GM15510 (cell line): Measurements from ENCODE around the gene ZMYND15.

Experiments
- POLR2A ChIP-seq: IDR thresholded peaks from 3 replicates; pipeline ENCODE4 v1.6.1; 2011; ENCODE audit warnings: borderline replicate concordance; ENCODE audit not compliant: insufficient read length; ENCODE audit errors: extremely low read depth

The ZMYND15 gene

DNA sequence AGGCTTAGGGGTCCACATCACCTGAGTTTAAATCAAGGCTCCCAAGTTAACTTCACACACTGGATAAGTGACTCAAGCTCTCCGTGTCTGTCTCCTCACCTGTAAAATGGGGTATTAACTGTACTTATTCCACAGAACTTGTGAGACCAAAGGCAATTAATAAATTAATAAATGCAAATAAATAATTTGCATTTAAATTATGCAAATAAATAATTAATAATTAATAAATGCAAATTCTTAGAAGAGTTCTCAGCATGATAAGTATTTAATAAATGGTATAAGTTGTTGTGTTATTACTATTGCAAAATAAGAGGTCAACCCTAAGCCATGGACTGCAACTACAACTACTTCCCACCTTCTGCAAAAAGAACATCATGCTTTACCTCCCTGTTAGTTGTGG is 13.8 kb downstream of the ZMYND15 start:
- no peak for TF ChIP-seq POLR2A

DNA sequence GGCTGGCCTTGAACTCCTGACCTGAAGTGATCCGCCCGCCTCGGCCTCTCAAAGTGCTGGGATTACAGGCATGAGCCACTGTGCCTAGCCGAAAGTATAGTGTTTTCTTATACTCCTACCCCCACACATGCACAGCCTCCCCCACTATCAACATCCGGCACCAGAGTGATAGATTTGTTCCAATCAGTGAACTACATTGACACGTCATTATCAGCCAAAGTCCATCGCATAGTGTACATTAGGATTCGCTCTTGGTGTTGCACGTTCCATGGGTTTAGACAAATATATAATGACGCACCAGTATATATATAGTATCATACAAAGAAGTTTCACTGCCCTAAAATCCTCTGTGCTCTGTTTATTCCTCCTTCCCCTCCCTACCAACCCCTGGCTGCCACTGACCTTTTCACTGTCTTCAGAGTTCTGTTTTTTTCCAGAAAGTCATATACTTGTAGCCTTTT is 20.2 kb downstream of the ZMYND15 start:
- TF ChIP-seq POLR2A, result no peak

DNA sequence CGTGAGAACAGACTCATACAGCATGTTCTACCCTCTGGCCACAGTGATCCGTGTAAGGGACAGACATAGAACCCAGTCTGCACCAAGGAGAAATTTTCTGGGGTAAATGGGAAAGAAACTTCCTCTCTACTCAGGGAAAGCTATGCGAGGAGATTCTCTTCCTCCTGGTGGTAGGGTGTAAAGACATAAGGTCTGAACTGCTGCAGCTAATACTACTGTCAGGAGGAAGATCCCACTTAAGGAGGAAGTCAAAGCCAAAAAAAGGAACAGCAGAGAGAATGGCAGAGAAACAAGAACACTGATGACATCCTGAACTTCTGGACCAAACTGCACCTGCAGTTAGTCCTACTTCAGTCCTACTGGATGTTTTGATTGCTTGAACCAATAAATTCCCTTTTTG is 25.0 kb downstream of the ZMYND15 start:
- no peak for TF ChIP-seq POLR2A

DNA sequence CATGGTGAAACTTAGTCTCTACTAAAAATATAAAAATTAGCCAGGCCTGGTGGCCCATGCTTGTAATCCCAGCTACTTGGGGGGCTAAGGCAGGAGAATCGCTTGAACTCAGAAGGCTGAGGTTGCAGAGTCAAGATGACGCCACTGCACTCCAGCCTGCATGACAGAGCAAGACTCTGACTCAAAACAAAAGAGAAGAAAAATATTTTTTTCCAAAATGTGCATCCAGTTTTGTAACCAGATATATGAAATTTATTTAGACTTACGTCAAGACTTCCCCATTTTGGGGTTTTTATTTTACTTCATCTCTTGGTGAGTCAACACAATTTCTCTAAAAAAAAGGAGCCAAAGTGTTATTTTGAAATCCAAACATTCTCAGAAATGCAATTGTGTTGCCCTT is 26.6 kb downstream of the ZMYND15 start:
- TF ChIP-seq POLR2A, result no peak

DNA sequence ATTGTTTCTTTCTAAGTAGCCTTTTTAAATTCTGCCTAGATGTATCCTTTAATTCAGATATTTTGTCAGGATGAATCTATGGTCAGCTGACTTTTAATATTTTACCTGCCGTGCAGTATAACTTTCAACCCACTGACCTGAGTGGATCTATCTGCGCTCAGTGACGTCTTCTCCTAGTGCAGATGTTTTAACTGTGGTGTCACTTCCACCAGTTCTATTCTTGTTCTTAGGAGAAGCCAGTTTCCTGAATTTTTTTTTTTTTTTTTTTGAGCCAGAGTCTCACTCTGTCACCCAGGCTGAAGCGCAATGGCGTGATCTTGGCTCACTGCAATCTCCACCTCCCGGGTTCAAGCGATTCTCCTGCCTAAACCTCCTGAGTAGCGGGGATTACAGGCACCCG is 27.1 kb downstream of the ZMYND15 start:
- no peak for TF ChIP-seq POLR2A

DNA sequence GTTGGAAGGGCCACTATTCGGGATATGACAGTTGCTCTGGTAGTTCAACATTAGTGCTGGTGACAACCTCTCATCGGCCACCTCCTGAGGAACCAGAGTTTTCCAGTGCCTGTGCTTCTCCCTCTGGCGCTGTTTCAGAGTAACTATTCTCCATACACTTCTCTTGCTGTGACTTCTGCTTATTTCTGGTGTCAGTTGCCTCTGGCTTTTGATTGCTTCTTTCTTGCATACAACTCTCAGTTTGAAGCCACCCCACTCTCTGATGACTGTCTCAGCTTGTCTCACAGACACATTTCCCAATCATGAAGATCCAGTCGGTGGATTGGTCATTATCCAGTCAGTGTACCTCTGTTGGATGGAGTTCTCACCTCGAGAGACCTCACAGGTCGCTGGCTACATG is 28.7 kb downstream of the ZMYND15 start:
- no peak for TF ChIP-seq POLR2A

DNA sequence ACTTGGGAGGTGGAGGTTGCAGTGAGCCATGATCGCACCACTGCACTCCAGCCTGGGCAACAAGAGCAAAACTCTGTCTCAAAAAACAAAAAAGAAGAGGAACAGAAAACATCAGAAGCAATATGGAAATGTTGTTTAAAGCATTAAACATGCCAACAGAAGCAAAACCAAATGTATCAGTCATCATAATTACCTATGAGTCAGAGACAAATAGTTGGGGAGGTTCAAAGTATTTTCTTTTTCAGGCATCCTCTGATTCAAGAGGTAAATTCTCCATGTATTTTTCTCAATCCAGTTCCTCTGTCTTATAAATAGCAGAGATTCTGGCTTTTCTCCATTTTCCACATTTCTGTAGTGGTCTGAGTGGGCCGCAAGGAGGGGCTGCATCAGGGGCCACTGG is 30.0 kb downstream of the ZMYND15 start:
- no peak for TF ChIP-seq POLR2A

DNA sequence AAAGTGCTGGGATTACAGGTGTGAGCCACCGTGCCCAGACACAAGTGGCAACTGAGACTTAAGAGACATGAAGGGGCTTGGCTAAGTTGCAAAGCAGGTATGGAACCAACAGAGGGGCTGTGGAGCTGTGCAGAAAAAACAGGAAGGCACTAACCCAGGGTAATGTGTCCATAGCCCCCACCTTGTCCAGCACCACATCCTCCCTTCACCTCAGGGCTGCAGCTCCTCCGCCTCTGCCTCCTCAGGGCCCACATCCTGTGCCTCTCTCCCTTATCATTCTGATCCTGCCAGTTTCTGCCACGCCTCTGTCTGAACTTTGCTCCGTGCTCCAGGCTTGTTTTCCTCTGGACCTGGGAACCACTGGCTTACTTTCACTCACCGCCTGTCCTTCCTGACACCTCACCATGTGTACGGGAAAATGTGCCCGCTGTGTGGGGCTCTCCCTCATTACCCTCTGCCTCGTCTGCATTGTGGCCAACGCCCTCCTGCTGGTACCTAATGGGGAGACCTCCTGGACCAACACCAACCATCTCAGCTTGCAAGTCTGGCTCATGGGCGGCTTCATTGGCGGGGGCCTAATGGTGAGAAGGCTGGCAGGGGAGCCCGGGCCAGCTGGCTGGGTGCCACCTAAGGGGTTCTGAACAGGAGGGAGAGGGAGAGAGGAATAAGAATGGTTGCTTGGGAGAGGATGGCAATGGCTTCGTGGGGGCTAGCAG is 32.0 kb downstream of the ZMYND15 start, which contains the start of gene TM4SF5:
Gene TM4SF5, plus strand, starts transcription at position 368 of the 716 bp plus-strand sequence. Its CDS starts 37 bp downstream, at position 405.
- no peak for TF ChIP-seq POLR2A

DNA sequence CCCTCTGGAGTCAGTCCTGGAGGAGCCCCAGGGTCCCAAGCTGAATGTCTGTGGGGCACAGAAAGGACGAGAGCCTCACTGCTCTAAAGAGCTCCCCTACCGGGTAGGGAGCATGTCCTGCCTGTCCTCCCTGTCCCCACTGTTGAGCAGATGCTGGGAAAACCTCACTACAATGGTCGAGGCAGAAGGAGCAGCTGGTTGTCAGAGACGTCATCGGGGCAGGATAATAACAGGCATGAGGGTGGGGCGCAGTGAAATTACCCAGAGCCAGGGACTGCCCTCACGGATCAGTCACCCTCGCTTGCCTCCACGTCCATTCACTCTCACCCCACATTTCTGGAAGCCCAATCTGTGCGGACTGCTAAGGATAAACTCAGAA is 32.6 kb downstream of the ZMYND15 start:
- TF ChIP-seq POLR2A, result no peak

DNA sequence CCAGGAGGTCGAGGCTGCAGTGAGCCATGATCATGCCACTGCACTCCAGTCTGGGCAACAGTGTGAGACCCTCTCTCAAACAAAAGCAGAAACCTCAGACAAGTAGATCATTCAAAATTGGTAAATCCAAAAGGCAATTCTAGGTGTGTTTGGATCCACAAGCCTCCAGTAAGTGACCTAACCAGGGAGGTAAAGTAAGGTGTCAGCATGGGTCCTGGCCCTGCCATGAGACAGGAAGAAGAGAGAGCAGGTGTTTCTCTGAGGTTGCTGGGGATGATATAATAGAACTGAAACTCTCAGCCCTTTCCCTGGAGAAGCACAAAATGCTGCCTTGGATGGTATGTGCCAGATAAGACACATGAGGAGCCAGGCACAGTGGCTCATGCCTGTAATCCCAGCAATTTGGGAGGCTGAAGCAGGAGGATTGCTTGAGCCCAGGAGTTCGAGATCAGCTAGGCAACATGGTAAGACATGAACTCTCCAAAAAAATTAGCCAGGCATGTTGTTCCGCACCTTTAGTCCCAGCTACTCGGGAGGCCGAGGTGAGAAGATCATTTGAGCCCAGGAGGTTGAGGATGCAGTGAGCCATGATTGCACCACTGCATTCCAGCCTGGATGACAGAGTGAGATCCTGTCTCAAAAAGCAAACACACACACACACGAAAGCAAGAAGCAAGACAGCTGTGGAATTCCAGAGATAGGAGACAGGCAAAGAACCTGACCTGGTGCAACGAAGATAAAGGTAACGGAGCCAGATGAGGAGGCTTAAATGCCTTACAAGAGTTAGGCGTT is 38.5 kb downstream of the ZMYND15 start:
- no peak for TF ChIP-seq POLR2A

DNA sequence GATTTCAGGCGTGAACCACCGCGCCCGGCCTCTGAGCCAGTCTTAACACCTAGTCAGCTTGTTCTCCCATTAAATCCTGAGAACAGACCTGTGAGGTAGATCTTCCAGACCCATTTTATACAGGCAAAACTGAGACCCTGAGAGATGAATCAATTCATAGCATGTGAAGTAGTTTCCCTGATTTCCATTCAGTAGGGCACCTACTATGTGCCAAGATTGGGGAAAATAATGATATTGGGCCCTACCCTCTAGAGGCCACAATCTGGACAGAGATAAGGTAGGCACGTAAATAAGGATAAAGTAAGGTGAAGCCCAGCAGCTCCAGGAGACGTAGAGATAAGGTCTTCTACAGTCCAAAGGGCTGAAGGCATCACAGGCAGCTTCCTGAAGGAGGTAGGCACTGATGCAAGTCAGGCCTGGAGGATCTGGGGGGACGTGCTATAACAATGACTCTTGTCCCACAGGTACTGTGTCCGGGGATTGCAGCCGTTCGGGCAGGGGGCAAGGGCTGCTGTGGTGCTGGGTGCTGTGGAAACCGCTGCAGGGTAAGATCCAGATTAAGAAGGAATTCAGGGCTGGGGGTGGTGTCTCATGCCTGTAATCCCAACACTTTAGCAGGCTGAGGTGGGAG is 40.8 kb downstream of the ZMYND15 start:
- TF ChIP-seq POLR2A, result no peak

DNA sequence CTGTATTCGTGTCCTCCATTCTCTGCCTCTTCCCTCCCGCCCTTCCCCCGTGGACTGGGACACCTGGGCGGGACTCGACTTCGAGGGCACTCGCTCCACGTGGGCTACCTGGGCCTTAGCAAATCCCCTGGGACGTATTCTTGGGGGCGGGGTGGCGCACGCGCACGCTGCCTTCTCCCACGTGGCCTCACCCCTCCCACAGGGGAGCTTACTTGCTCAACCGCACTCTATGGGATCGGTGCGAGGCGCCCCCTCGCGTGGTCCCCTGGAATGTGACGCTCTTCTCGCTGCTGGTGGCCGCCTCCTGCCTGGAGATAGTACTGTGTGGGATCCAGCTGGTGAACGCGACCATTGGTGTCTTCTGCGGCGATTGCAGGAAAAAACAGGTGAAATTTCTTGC is 43.0 kb downstream of the ZMYND15 start:
- TF ChIP-seq POLR2A, result no peak

DNA sequence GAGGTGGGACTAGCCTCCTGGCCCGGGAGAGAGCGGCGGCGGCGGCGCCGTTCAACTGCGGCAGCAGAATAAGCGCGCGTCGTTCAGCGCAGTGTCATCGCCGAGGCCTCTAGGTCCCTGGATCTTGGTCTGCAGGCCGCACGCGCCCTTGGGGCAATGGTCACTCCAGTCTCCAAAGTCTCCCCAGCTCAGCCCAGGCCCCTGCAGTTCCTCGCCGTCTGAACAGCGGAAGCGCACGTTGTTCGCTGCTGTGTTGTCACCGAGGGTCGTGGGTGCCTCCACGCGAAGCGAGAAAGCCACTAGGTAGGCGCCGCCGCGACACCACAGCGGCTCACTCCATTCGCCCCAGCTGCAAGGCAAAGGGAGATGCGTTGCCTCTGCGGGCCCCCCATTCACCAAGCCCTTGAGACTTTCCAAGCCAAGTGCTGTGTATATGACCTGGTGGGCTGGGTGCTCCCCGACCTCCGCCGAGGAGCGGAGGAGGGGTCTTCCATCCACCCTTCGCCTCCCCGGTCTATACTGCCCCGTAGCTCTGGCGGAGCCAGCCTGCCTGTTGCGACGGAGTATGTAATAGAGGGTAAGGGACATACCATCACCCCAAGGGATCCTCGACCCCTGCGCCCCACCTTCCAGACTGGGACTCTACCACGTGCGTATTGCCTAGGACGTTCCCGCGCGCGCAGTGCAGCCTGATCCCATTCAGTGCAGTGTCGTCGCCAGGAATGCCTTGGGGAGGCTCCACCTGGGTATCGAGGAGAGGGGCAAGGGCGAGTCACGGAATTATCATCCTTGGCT is 45.9 kb downstream of the ZMYND15 start:
- TF ChIP-seq POLR2A, result no peak

DNA sequence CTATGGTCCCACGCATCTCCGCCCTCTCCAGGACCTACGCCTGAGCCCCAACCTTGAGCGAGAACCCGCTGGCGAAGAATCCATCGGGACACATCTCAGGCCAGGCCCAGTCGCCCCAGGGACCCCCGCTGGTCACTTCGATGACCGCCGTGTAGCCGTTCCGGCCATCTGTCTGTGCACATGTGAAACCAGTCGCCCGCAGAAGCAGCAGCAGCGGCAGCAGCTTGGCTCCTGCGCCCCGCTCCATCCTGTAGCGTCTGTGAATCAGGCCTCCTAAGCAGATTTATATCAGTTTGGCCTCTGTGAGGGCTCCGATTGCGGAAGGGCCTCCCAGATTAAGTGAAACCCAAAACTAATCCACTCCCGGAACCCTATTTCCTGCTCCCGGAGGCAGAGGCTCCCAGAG is 46.5 kb downstream of the ZMYND15 start, which contains the start of gene VMO1:
Gene VMO1, minus strand, starts transcription at position 259 of the 406 bp plus-strand sequence. Its CDS starts 12 bp downstream, at position 247.
- no peak for TF ChIP-seq POLR2A
